Head of caudate nucleus (tissue), 42 donors: ENCODE measurements around the gene ABHD2.
"Not testable (repeated sequence)": the region's sequence is repeated elsewhere in the genome, so short reads cannot be mapped to it uniquely, and the experiment has no call there.

ENCODE experiments used
- DNase-seq, 42 donors: peaks; one replicate each; pipeline versions ENCODE4 v3.0.0 to v3.0.0-alpha.2; 2020 to 2021; ENCODE audit warnings: mixed read lengths in 7 of 42
- intact Hi-C: fragments of 100-400 bp; cut with DNase I; formaldehyde crosslinking; loops from one replicate; pipeline ENCODE4 v1.15.0; 2022

ABHD2 gene

DNA sequence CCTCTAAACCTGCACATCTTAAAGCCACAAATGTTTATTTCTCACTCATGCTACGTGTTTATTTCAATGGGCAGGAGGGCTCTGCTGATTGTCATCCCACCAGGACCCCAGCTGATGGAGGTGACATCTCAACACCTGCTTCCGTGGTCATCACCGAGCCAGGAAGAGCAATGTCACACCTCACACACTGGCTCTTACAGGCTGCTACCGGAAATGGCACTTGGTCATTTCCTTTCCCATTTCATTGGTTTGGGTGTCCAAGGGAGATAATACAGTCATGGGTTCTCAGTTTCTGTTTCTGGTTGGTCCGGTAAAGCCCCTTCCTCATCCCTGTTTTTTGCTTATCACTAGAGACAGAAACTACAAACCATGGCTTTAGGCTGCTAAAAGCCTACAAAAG is 41.9 kb downstream of the ABHD2 start:
- peak in 1 of 42 donors; percentile 35 for DNase-seq
- intact Hi-C loops: loop anchor here (10.0 kb wide), 1 partner anchor 45 kb away; the partner anchor contains the start of gene ABHD2

GRCh38 chr15:89131731-89132130 is 43.5 kb downstream of the ABHD2 start:
- DNase-seq: no peak
- intact Hi-C loops: loop anchor here (10.0 kb wide), 1 partner anchor 47 kb away; the partner anchor contains the start of gene ABHD2

DNA sequence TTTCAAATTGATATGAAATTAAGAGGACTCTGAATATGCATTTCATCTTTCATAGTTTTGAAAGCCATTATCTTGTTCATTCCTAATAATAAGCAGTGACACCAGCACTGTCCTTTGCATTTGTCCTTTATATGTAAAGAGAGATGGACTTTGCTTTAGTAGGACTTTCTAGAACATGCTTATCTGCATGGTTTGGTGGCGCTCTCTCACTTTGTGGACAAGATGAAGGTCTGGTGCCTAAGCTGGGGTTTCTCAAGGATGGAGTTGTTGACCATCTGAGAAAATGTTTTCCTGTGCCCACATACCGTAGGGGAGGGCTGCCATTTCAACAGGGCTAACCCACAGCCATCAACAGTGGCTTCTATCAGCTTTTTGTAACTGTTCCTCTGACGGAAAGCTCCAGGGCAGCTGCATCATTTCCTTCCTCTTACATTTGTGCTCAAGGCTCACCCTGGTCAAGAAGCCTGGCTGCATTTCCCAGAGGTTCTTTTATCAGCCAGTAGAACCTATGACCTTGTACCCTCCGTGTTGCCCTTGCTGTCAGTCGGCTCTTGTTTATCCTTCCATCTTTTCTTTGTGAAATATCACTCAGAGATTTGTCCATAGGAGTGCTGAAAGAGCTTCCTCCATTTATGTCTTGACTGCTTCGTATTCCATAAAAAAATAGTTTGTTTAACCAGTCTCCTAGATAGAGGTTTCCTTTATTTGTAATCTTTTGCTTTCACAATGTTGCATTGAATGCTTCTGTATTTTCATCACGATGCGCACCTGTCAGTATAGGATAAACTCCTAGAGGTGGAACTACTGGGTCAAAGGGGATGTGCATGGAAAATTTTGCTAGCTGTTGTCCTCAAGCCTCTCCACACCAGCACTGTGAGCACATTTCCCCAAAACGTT is 44.6 kb downstream of the ABHD2 start:
- intact Hi-C loops: loop anchor here (10.0 kb wide), 1 partner anchor 48 kb away; the partner anchor contains the start of gene ABHD2
- peak in 13 of 42 donors; percentile 24 to 64 (median 49) for DNase-seq

- peak in 1 of 42 donors; percentile 25 for DNase-seq
- intact Hi-C loops: loop anchor here (5.0 to 10.0 kb wide), 2 partner anchors 37 to 51 kb away; partner anchors contain the start of gene ABHD2
Measured at GRCh38 chr15:89135387-89136077, 47.3 kb downstream of the ABHD2 start.

- intact Hi-C loops: loop anchor here (5.0 to 10.0 kb wide), 2 partner anchors 36 to 51 kb away; partner anchors contain the start of gene ABHD2
- no peak for DNase-seq
Measured at GRCh38 chr15:89136078-89136806, 48.0 kb downstream of the ABHD2 start.

DNA sequence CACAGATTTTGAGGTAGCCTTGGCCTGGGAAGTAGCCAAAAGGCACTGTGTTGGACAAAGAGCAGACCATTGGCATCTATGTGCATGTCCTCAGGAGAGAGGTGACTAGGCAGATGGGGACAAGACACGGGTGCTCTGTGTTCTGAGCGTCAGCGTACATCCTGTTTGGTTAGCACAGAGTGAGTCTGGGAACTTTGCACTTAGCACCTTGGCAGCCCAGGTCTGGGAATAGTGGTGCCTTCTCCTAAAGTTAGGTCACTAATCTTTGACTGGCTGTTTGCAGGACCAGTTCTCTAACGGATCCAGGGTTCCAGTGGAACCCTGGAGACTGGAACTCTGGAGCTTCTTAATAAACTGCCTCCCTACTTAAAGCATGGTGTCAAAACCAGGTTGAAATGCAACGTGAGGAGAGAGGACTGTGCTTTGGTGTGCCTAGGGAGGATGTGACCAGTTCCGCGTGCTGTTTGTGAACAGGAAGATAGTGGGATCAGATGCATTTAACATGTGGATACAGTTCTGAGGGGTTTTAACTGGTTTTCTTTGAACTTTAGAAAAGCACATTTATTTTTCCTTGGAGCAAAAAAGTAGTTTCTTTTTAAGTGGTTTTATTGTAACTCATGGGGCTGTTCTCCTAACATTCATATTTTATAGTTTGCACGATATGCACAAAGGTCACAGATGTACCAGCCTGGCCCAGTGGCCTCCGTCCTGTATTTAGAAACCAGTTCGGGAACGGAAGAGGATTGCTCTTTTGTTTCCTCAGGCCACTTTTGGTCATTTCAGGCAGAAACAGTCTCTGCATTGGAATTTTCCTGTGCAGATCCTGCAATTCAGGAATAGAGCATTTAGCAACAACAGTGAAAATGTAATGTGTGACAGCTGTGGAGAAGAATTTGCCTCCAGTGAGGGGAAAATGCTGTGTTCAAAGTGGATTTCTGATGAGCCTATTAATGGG is 48.8 kb downstream of the ABHD2 start:
- intact Hi-C loops: loop anchor here (5.0 to 10.0 kb wide), 2 partner anchors 35 to 52 kb away; partner anchors contain the start of gene ABHD2
- peak in 2 of 42 donors; percentile 37 to 44 for DNase-seq

- intact Hi-C loops: loop anchor here (5.0 to 10.0 kb wide), 2 partner anchors 34 to 53 kb away; partner anchors contain the start of gene ABHD2
- peak in 2 of 42 donors; percentile 38 to 43 for DNase-seq
Measured at GRCh38 chr15:89137926-89138325, 49.7 kb downstream of the ABHD2 start.

GRCh38 chr15:89138999-89139612 is 50.9 kb downstream of the ABHD2 start:
- DNase-seq: peak in 2 of 42 donors; percentile 35 to 42
- intact Hi-C loops: loop anchor here (5.0 to 10.0 kb wide), 2 partner anchors 33 to 54 kb away; partner anchors contain the start of gene ABHD2

- DNase-seq: peak in 39 of 42 donors; percentile 32 to 85 (median 59)
- intact Hi-C loops: loop anchor here (5.0 to 10.0 kb wide), 2 partner anchors 32 to 55 kb away; partner anchors contain the start of gene ABHD2
Measured at GRCh38 chr15:89139613-89140499, 51.6 kb downstream of the ABHD2 start.

DNA sequence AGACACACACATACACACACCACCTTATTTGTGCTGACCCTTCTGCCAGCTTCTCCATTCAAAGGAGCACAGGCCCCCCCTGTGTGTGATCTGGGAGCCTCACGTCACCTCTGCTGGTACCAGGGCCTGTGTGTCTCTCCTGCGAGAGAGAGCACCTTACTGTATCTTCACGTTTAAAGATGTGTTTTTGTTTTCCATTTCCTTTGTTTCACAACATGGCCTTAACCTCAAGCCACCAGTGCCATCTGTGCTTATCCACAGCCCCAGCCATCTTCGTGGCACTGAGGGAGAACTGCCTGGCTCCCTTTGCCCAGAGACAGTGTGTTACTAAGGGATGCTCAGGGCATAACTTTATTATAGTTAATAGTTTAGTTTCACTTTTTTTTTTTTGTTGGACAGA is 52.3 kb downstream of the ABHD2 start:
- intact Hi-C loops: no loop called here
- peak in 2 of 42 donors; percentile 31 to 34 for DNase-seq

GRCh38 chr15:89141159-89141558 is 52.9 kb downstream of the ABHD2 start:
- DNase-seq: peak in 2 of 42 donors; percentile 22 to 32
- intact Hi-C loops: not testable (repeated sequence)

DNA sequence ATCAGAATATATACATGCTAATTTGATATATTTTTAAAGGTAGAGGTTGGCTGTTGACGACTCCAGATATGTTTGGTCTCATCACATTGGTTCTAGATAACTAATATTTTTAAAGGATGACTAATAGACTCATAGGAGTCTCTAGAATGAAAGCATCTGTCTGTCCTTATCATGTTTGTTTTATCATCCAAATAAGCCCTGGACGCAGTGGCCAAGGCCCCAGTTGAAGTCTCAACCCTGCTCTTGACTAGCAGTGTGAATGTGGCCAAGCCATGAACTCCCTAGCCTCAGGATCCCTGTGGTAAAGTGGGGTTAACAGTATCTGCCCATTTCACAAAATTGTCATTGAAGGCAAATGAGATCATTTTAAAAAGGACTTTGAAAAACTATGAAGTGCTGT is 53.6 kb downstream of the ABHD2 start:
- DNase-seq: peak in 2 of 42 donors; percentile 22 to 37
- intact Hi-C loops: no loop called here

- peak in 2 of 42 donors; percentile 19 to 35 for DNase-seq
- intact Hi-C loops: no loop called here
Measured at GRCh38 chr15:89142423-89142822, 54.2 kb downstream of the ABHD2 start.

- intact Hi-C loops: no loop called here
- peak in 3 of 42 donors; percentile 36 to 43 (median 40) for DNase-seq
Measured at GRCh38 chr15:89143503-89144162, 55.4 kb downstream of the ABHD2 start.

- DNase-seq: peak in 2 of 42 donors; percentile 9 to 22
- intact Hi-C loops: no loop called here
Measured at GRCh38 chr15:89144491-89144890, 56.2 kb downstream of the ABHD2 start.
